C1 segment of cervical spinal cord (tissue), 14 donors: ENCODE data around the gene CFB.
A peak's percentile ranks its signal among the peaks of the same experiment; 100 is the strongest.

Experiments used
- DNase-seq, 14 donors: peaks; one replicate each; lab custom pipeline; 2025; lab: John Stamatoyannopoulos, UW

Gene CFB

DNA sequence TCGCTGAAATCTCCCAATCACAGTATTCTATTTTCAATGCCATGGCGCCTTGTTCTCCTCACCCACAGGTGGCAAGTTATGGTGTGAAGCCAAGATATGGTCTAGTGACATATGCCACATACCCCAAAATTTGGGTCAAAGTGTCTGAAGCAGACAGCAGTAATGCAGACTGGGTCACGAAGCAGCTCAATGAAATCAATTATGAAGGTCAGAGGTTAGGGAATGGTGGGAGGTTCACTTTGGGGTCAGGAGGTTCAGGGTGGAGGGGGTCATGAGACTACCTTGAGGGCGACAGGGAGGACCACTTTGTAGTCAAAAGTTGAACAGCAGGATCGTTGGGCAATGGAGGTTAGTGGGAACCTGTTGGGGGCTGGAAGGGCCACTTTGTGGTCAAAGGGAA, 2.4 kb downstream of the CFB start:
- no peak for DNase-seq

DNA sequence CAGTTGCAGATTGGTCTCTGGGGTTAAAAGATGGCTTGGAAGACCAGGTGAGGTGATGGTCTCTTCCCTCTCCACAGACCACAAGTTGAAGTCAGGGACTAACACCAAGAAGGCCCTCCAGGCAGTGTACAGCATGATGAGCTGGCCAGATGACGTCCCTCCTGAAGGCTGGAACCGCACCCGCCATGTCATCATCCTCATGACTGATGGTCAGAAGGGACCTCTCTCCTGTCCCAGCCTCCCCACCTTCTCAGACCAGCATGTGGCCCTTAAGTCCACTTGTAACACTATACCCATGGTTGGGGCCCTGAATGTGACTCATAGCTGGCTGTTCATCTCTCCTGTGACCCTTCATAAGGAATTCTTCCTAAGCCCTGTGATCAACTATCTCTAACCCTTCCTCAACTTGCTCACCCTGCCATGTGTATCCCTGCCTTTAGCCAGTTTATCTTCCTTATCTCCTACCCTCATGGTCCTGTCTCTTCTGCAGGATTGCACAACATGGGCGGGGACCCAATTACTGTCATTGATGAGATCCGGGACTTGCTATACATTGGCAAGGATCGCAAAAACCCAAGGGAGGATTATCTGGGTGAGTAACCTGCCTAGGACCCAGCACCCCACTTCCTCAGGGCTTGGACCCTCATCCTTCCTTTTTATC, 3.0 kb downstream of the CFB start:
- DNase-seq = no peak

DNA sequence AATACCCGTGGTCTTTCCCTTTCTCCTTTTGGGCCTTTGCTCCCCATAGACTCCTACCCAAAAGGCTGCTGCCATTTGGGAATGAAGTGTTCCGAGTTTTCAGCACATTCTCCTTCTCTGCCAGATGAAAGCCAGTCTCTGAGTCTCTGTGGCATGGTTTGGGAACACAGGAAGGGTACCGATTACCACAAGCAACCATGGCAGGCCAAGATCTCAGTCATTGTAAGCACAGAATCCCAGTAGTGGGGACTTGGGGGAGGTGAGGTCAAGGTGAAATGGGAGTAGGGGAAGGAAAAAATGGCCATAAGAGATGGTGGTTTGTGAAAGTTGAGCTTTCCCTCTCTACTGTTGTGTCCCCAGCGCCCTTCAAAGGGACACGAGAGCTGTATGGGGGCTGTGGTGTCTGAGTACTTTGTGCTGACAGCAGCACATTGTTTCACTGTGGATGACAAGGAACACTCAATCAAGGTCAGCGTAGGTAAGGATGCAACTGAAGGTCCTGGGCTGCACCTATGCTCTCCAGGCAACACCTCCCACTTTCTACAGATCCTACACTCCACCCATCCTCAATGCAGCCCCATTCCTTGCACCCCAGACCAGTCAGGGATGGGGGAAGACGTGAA, 4.1 kb downstream of the CFB start:
- no peak for DNase-seq

DNA sequence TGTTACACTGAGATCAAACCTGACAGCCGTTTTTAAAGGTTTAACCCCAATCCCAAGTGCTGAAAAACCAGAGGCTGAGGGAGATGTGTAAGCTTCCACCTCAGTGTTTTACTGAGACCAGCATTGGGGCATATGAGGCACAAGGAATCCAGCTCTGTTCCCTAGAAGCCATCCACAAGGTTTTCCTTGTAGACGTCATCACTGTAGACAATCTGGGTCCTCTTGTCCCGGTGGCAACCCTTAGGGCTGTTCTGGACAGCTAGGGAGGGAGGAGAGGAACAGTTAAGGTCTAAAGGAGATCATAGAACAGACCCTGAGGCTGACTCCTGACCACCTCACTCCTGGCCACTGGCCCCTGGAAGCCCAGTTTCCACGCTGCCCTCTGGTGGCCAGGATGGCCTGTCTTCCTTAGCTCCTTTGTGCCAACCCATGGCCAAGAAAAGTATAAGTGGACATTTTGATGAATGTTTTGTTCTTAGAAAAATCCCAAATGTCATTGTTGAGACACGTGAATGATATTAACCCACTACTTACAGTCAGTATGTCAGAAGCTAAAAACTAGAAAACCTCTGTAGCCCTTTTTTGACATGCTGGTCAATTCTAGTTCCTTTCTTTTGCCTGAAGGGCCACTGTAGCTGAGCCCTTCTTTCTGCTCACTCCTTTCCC, 6.4 kb downstream of the CFB start:
- DNase-seq = peak in 4 of 14 donors; percentile 5 to 29 (median 10)

DNA sequence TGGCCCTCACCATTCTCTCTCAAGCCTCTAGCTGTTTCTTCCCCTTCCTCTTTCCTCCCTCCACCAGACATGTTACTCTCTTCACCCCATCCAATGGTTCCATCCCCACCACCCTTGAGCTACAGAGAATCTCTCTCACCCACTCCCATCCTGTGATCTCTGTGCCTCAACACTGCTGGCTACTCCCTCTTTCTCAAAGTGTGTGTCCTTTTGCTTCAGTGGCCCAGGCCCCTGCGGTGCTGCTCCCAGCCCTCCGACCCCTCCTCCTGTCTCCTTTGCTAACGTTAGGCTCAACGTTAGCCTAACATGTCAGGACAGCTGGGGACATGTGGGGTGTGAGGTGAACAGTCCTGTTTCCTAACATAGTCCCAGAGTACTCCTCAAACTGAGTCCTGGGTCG, 7.0 kb downstream of the CFB start:
- DNase-seq = no peak

DNA sequence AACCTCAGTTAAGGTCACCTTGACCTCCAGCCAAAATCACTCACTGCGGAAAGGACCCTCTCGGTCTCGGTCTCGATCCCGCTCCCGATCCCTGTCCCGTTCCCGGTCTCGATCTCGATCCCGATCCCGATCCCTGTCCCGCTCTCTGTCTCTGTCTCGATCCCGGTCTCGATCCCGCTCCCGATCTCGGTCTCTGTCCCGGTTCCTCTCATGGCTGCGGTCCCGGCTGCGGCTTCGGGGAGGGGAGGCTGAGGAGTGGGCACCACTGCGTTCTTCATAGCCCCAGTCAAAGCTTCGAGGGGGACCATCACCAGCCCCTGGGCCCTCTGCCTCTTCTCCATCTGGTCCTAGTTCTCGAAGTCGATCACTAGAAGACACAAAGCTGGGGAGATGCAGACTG, 8.6 kb downstream of the CFB start:
- DNase-seq = no peak

DNA sequence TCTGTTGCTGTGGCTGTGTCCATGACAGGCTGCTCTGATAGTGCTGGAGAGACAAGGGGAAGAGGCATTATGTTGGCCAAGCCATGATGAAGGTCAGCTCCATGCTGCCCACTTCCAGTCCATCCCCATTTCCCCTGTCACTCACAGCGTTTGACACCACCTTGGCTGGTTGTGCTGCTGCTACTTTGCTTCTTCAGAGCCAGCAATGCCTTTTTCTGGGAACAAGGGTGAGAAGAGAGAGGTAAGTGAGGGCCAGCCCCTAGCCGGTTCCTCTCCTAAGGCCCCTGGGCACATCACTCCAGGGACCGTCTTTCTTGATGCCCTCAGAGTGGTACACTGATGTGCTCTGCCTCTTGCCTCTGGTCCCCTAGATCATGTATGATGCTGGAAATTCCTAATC, 10.9 kb downstream of the CFB start:
- no peak for DNase-seq

DNA sequence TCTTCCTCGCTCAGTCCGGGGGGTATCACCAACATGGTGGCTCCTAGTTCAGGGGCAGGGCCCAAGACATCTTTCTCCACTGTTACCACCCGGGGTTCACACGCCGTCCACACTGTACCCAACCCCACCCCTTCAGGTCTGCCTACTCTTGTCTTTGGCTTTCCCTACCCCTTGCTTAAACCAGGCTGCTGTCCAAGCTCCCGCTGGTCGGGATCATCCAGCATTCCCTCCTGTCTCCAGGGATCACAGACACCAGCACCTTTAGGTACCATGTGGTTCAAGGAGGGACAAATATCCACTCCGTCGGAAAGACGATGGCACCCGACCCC, 12.5 kb downstream of the CFB start:
- no peak for DNase-seq

DNA sequence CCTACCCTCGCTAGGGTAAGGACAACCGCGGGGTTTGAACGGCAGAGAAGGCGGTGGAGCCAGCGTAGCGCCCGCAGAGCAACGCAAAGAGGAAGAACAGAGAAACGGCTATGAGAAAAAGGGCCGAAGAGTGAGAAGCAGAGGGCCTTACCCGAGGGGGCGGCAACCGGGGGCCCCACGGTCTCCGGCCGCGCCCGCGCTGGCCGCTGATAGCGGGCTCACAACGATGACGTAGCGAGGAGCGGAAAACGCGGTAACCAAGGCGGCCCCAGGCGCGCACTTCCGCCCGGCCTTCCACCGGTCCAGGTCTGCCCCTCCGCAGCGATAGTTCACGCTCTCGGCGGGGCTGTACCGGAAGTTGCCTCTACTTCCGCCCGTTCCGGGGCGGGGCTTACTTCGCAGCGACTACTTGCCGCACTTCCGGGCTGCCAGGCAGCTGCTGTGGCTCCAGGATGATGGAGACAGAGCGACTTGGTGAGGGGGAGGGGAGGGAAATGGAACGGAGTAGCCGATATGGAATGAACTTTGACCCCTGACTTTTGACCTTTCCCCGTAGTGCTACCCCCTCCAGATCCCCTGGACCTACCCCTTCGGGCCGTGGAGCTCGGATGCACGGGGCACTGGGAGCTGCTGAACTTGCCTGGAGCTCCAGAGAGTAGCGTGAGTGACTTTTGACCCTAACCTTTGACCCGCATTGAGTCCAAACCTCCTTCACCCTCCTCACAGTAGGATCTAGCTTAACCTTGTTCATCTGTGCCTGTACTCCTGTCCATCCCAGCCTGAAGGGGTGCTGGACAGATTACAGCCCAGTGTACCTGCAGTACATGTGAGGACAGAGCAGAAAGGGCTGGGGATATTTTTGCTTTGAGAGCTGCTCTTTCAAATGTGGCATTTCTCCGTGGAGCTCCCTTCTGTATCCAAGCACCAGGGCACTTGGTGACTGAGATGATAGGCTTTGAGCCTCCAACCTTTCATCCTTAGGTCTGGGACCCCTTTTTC, 13.1 kb downstream of the CFB start, which contains the start of the genes NELFE and SKIC2:
TSS of gene NELFE (minus strand) at position 231 of the 999 bp plus-strand sequence. CDS start 525 bp downstream, outside the sequence.
TSS of gene SKIC2 (plus strand) at position 435 of the 999 bp plus-strand sequence. CDS start at position 453, 18 bp downstream.
- DNase-seq = peak; percentile 80 to 99 (median 95)

DNA sequence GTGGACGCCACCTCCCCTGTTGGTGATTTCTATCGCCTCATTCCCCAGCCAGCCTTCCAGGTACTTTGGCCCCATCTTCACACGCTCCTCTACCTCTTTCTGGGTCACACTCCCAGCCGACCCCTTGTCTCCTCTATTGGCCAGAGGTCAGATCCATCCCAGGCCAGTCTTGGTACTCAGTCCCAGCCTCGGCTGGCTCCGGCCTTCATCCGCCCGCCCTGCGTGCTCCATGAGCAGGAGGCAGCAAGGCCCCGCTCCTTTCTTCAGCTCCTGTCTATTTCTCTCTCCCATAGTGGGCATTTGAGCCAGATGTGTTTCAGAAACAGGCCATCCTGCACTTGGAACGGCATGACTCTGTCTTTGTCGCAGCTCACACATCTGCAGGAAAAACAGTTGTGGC, 15.7 kb downstream of the CFB start:
- DNase-seq = no peak

DNA sequence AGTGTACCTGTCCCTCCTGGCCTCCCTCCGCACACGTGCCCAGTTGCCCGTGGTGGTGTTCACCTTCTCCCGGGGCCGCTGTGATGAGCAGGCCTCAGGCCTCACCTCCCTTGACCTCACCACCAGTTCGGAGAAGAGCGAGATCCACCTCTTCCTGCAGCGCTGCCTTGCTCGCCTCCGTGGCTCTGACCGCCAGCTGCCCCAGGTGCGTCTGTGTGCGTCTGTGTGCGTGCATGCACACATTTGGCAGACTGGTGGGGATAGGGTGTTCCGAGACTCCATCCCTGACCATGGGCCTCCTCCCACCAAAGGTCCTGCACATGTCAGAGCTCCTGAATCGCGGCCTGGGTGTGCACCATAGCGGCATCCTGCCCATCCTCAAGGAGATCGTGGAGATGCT, 18.0 kb downstream of the CFB start:
- no peak for DNase-seq

DNA sequence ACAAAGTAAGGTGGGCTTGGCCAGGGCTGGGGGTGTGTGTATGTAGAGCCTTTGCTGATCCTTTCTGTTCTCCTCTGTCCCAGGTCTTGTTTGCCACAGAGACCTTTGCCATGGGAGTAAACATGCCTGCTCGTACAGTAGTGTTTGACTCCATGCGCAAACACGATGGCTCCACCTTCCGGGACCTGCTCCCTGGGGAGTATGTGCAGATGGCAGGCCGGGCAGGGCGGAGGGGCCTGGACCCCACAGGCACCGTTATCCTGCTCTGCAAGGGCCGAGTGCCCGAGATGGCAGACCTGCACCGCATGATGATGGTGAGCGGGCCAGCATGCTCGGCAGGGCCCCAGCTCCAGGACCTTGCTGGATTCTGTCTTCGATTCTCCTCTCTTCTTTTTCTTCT, 19.8 kb downstream of the CFB start:
- no peak for DNase-seq

DNA sequence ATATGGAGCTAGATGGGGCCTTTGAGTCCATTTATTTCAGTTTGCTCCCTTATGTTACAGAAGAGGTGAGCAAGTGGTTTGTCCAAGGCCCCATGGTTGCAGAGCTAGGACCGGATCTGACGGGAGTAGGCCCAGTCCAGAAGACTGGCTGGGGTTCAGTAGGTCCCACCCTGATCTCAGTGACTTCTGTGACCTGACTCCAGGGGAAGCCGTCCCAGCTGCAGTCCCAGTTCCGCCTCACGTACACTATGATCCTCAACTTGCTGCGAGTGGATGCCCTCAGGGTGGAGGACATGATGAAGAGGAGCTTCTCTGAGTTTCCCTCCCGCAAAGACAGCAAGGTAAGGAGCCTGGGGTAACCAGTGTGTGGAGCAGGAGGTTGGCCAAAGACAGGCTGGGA, 20.6 kb downstream of the CFB start:
- DNase-seq = no peak

DNA sequence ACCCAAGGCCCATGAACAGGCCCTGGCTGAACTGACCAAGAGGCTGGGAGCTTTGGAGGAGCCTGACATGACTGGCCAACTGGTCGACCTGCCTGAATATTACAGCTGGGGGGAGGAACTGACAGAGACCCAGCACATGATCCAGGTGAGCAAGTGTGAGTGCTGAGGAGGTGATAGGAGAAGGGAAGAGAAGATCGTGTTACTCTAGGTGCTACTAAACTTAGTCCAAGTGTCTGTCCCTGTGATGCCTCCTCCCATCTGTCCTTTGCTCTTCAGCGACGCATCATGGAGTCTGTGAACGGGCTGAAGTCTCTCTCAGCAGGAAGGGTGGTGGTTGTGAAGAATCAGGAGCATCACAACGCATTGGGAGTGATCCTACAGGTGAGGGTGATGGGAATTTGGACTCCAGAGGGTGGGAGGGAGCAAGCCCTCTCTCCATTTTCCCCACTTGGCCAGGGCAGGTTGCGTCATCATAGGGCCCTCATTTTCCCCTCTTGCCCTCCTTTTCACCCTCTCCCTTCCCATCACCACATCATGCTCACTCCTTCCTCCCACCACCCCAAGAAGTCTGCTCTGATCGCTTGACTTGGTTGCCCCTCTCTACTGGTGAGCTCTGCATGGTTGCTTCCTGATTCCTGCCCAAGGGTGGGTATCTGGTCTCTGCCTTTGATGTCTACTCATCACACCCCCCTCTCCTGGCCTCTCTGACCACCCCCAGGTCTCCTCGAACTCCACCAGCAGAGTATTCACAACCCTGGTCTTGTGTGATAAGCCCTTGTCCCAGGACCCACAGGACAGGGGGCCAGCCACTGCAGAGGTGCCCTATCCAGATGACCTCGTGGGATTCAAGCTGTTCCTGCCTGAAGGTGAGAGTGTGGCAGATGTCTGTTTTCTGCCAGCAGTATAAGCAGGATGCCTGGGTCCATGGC, 21.4 kb downstream of the CFB start:
- DNase-seq = no peak

DNA sequence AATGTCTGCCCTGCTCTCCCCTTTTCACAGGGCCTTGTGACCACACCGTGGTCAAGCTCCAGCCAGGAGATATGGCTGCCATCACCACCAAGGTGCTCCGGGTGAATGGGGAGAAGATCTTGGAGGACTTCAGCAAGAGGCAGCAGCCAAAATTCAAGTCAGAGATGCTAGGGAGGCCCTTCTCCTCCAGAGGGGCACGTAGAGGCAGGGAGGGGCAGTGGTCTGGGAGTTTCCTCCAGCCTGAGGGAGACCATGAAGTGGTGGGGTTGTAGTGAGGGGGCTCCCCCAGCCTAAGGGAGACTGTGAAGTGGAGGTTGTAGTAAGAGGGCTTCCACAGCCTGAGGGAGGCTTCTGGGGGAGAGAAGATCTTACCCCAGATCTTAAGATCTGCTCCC, 22.0 kb downstream of the CFB start:
- DNase-seq = no peak

DNA sequence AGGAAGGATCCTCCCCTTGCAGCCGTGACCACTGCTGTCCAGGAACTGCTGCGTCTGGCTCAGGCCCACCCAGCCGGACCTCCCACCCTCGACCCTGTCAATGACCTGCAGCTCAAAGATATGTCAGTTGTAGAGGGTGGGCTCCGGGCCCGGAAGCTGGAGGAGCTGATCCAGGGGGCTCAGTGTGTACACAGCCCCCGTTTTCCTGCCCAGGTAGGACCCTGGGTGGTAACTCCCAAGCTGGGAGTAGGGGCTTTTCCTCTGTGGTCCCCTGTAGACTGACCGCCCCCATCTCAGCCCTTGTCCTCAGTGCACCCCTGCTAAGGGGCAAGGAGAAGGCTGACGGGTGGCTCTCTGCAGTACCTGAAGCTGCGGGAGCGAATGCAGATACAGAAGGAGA, 22.4 kb downstream of the CFB start:
- no peak for DNase-seq

DNA sequence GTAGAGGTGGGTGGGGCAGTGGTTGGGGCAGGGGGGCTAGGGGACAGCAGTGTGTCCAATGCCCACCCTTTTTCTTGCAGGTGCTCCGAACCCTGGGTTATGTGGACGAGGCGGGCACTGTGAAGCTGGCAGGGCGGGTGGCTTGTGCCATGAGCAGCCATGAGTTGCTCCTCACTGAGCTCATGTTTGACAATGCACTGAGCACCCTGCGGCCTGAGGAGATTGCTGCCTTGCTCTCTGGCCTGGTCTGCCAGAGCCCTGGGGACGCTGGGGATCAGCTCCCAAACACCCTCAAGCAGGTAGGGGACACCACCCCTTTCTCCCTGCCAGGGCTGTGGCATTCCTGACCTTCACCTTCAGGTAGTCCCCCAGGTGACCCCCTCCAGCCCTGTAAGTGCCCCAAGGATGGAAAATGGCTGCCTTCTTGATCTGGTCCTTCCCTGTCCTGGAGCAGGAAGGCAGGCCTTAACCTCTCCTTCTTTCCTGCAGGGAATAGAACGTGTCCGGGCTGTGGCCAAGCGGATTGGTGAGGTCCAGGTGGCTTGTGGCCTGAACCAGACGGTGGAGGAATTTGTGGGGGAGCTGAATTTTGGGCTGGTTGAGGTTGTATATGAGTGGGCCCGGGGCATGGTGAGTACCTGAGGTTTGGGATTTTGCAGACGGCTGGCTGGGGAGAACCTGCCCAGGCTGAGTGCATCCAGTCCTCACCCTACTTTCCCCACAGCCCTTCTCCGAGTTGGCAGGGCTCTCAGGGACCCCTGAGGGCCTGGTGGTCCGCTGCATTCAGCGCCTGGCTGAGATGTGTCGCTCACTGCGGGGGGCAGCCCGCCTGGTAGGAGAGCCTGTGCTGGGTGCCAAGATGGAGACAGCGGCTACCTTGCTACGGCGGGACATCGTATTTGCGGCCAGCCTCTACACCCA, 23.2 kb downstream of the CFB start:
- no peak for DNase-seq

DNA sequence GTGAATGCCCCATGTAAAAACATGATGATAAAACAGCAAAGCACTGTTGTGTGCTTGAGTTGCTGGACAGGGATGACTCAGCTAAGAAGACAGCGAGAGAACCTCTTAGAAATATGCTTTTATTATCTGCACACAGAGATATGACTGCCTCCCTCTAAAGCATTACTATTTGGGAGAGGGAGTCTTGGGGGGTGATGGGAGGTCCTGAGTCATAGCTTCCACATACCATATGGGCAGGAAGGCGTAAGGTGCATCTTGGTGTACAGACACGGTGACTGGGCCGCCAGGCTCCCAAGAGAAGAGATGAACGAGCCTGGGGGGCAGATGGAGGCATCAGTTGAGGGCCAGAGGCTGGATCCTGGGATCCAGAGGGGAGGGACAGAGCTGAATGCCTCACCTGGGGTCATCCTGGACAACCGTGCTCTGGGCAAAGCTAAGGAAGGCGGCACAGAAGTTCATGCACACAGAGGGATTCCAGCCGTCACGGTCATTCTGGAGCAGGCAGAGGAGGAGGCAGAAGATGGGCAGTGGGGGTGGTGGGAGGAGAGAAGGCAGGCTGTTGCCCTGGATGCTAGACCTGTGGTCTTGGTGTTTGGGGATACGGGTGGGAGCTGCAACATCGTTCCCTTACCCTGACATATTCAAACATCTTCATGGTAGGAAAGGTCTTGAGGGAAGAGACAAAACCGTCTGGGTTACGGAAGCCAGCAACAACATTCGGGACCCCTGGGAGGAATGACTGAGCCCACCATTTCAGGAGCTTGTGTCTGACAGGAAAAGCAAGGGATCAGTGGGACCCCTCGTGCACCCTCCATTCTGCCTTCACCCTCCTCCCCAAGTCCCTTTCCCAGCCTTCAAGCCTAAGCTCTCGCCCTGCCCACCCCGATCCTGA, 24.1 kb downstream of the CFB start:
- DNase-seq = no peak
